Neuronal stem cell (in vitro differentiated cells): ENCODE measurements around the gene DNAJB11.

Experiments
- DNase-seq: peaks from one replicate; pipeline ENCODE4 v3.0.0-alpha.2; 2013; ENCODE audit warnings: low spot score
- H2AFZ ChIP-seq: one replicate; pipeline ENCODE4 v1.6.1; 2013; ENCODE audit warnings: mild to moderate bottlenecking, low read length, inconsistent platforms
- H2AK5ac ChIP-seq: 2 replicates; pipeline ENCODE4 v1.6.1; 2013; ENCODE audit warnings: low read depth, mild to moderate bottlenecking, inconsistent platforms, low read length, moderate library complexity, mixed read lengths
- H2BK120ac ChIP-seq: 2 replicates; pipeline ENCODE4 v1.6.1; 2013; ENCODE audit warnings: low read depth, mild to moderate bottlenecking, inconsistent platforms, low read length, moderate library complexity, mixed read lengths
- H2BK12ac ChIP-seq: one replicate; pipeline ENCODE4 v1.6.1; 2013; ENCODE audit warnings: low read length, inconsistent platforms
- H2BK15ac ChIP-seq: 2 replicates; pipeline ENCODE4 v1.6.1; 2013; ENCODE audit warnings: mild to moderate bottlenecking, low read length, inconsistent platforms, mixed read lengths
- H2BK5ac ChIP-seq: one replicate; pipeline ENCODE4 v1.6.1; 2013; ENCODE audit warnings: inconsistent platforms, mild to moderate bottlenecking, low read length, moderate library complexity
- H3K14ac ChIP-seq: one replicate; pipeline ENCODE4 v1.6.1; 2013; ENCODE audit warnings: low read length, inconsistent platforms
- H3K18ac ChIP-seq: 2 replicates; pipeline ENCODE4 v1.6.1; 2013; ENCODE audit warnings: low read length, inconsistent platforms
- H3K23ac ChIP-seq: 2 replicates; pipeline ENCODE4 v1.6.1; 2013; ENCODE audit warnings: low read depth, mild to moderate bottlenecking, mixed read lengths, low read length, inconsistent platforms; ENCODE audit not compliant: poor library complexity
- H3K27ac ChIP-seq: replicated peaks from 3 replicates; pipeline ENCODE4 v1.5.1; 2013; ENCODE audit warnings: low read length, inconsistent platforms
- H3K27me3 ChIP-seq, 3 experiments: 2 replicates each; pipeline ENCODE4 v1.6.1; 2013; ENCODE audit warnings: low read length in 3 of 3, mild to moderate bottlenecking in 2 of 3, inconsistent platforms in 1 of 3, low read depth in 1 of 3, mixed read lengths in 1 of 3, moderate library complexity in 1 of 3; ENCODE audit not compliant: control insufficient read depth in 3 of 3, insufficient read depth in 3 of 3
- H3K36me3 ChIP-seq, 2 donors: replicated peaks in 1 of 2; 2 replicates each; pipeline ENCODE4 v1.6.1; 2013; ENCODE audit warnings: low read length in 2 of 2; ENCODE audit not compliant: control insufficient read depth in 2 of 2, insufficient read depth in 2 of 2
- H3K4ac ChIP-seq: 2 replicates; pipeline ENCODE4 v1.6.1; 2013; ENCODE audit warnings: inconsistent platforms, mild to moderate bottlenecking, low read length, moderate library complexity
- H3K4me1 ChIP-seq, 2 donors: 1 replicate in 1 of 2; 2 replicates in 1 of 2; pipeline ENCODE4 v1.6.1; 2013; ENCODE audit warnings: low read length in 2 of 2, low read depth in 1 of 2; ENCODE audit not compliant: control insufficient read depth in 2 of 2, insufficient read depth in 1 of 2
- H3K4me2 ChIP-seq: one replicate; pipeline ENCODE4 v1.6.1; 2013; ENCODE audit warnings: mild to moderate bottlenecking, low read length, inconsistent platforms; ENCODE audit not compliant: insufficient read depth, poor library complexity, severe bottlenecking
- H3K4me3 ChIP-seq, 2 donors: 2 replicates each; pipeline ENCODE4 v1.5.1; 2013; ENCODE audit warnings: low read length in 2 of 2, mild to moderate bottlenecking in 2 of 2, inconsistent platforms in 1 of 2, moderate library complexity in 1 of 2
- H3K79me1 ChIP-seq: one replicate; pipeline ENCODE4 v1.6.1; 2013; ENCODE audit warnings: low read depth, mild to moderate bottlenecking, inconsistent platforms, low read length, moderate library complexity
- H3K9ac ChIP-seq: one replicate; pipeline ENCODE4 v1.6.1; 2013; ENCODE audit warnings: mild to moderate bottlenecking, low read depth, low read length, inconsistent platforms; ENCODE audit not compliant: poor library complexity
- H3K9me3 ChIP-seq, 2 donors: replicated peaks in 1 of 2; 2 replicates each; pipeline versions ENCODE3 to v1.6.1; 2013; ENCODE audit warnings: low read length in 2 of 2, mild to moderate bottlenecking in 2 of 2, inconsistent platforms in 1 of 2, low read depth in 1 of 2, mixed read lengths in 1 of 2, moderate library complexity in 1 of 2; ENCODE audit not compliant: control insufficient read depth in 2 of 2, insufficient read depth in 1 of 2
- H4K8ac ChIP-seq: one replicate; pipeline ENCODE4 v1.6.1; 2013; ENCODE audit warnings: low read depth, mild to moderate bottlenecking, inconsistent platforms, low read length, moderate library complexity
- H4K91ac ChIP-seq: one replicate; pipeline ENCODE4 v1.6.1; 2013; ENCODE audit warnings: low read length, low read depth, mild to moderate bottlenecking, inconsistent platforms; ENCODE audit not compliant: poor library complexity
- WGBS, 2 donors: extraction: QIAGEN DNeasy Blood & Tissue Kit; methylation state at CpG; one replicate each; pipeline ENCODE4 v1.1.7; 2013; ENCODE audit warnings: missing lambda C conversion rate in 2 of 2, mixed read lengths in 1 of 2; ENCODE audit not compliant: insufficient read length in 2 of 2, insufficient replicate concordance in 1 of 2; ENCODE audit errors: extremely low coverage in 2 of 2; 5-methylcytosine and 5-hydroxymethylcytosine counted together

The DNAJB11 gene

DNA sequence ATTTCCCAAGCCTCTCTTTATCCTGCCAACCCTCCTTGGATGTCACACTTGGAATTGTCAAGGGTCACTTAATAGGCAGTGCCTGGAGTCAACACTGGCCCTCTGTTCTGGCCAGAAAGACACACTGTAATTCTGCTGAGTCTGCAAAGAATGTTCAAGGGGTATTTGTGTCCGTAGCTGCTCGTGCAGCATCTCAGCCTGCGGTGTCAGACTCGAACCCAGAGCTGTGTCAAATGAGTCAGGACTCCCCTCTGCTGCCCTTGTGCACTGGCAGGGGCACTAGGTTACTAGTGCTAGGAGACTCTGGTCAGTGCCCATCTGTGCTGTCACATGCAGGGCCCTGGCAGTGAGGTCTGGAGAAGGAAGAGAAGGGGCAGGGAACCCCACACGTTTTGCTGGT lies 41.5 kb downstream of the DNAJB11 start:
- Histone ChIP-seq H2AFZ (no peak overlapping the region), H2BK120ac (no peak overlapping the region), H3K23ac (no peak overlapping the region), H3K27me3 (peaks cover 0 to 18% (median 0%) of the 10 kb centered on the region in 3 experiments), H2BK15ac (no peak overlapping the region), H3K27ac (no peak overlapping the region), H4K8ac (no peak overlapping the region), H3K79me1 (no peaks in the 10 kb centered on the region), H4K91ac (no peak overlapping the region), H2BK5ac (no peak overlapping the region), H3K4ac (no peak overlapping the region), H3K18ac (no peak overlapping the region), H3K4me1 (no peaks in the 10 kb centered on the region), H2BK12ac (no peak overlapping the region), H3K4me2 (no peak overlapping the region), H3K9ac (no peak overlapping the region), H2AK5ac (no peak overlapping the region), H3K4me3 (no peak overlapping the region), H3K14ac (no peak overlapping the region), H3K36me3 (no peaks in the 10 kb centered on the region), H3K9me3 (no peaks in the 10 kb centered on the region)
- no peak for DNase-seq
- no CpG with 5 or more reads among the region's 5 CpGs for WGBS, 2 donors

- no peak within 1 kb of the TSS for H3K4ac ChIP-seq
- H4K91ac ChIP-seq: no peak within 1 kb of the TSS
- no peak within 1 kb of the TSS for H3K27ac ChIP-seq
- H3K79me1 ChIP-seq: no peaks in the 10 kb centered on the region
- H3K14ac ChIP-seq: no peak within 1 kb of the TSS
- no peak within 1 kb of the TSS for H2AK5ac ChIP-seq
- no peak within 1 kb of the TSS for H3K9ac ChIP-seq
- no peak for DNase-seq
- H3K4me1 ChIP-seq: no peaks in the 10 kb centered on the region
- H3K18ac ChIP-seq: no peak within 1 kb of the TSS
- H3K9me3 ChIP-seq: no peaks in the 10 kb centered on the region
- H3K4me2 ChIP-seq: no peak within 1 kb of the TSS
- H2BK5ac ChIP-seq: no peak within 1 kb of the TSS
- WGBS, 2 donors: no CpG with 5 or more reads among the region's 7 CpGs
- H2BK15ac ChIP-seq: no peak within 1 kb of the TSS
- H2BK12ac ChIP-seq: no peak within 1 kb of the TSS
- no peak within 1 kb of the TSS for H3K4me3 ChIP-seq
- no peaks in the 10 kb centered on the region for H3K36me3 ChIP-seq
- H3K23ac ChIP-seq: no peak within 1 kb of the TSS
- no peak within 1 kb of the TSS for H2BK120ac ChIP-seq
- H3K27me3 ChIP-seq: peaks cover 0 to 28% (median 0%) of the 10 kb centered on the region in 3 experiments
- H2AFZ ChIP-seq: no peak within 1 kb of the TSS
- no peak within 1 kb of the TSS for H4K8ac ChIP-seq
Measured at GRCh38 chr3:186612721-186613636, 42.5 kb downstream of the DNAJB11 start, which contains the start of gene AHSG. Gene AHSG, plus strand, starts transcription at chr3:186613060. Its CDS starts 82 bp downstream, at chr3:186613142.

DNA sequence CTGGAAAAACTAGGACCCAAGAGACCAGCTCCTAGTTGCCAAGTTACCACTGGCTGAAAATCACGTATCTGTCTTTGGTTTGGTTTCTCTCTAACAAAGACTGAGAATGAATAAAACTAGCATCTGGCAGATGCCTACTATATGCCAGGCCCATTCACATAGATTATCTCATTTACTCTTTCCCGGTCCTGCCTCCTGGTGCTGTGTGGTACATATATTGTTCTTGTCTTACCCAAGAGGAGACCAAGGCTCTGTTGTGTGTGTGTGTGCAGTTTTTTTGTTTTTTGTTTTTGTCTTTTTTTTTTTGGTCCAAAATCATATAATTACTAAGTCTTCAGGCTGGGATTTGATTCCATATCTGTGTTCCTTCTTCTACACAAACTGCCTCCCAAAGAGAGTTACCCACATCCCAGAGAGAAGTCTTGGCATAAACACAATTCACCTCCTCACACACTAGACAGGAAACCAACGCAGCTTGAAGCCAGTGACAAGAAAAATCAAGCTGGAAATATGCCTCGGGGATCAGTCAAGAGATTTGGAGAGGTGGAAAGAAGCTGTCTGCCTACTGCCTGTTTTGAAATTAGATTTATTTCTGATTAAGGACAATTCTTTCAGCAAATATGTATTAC lies 43.2 kb downstream of the DNAJB11 start:
- Histone ChIP-seq H3K23ac (no peak overlapping the region), H3K4me3 (no peak overlapping the region), H3K4ac (no peak overlapping the region), H3K36me3 (no peaks in the 10 kb centered on the region), H3K4me1 (no peaks in the 10 kb centered on the region), H2BK5ac (no peak overlapping the region), H4K8ac (no peak overlapping the region), H4K91ac (no peak overlapping the region), H3K18ac (no peak overlapping the region), H2AK5ac (no peak overlapping the region), H2BK12ac (no peak overlapping the region), H3K27ac (no peak overlapping the region), H2BK120ac (no peak overlapping the region), H3K27me3 (peaks cover 0 to 35% (median 0%) of the 10 kb centered on the region in 3 experiments), H3K4me2 (no peak overlapping the region), H3K79me1 (no peaks in the 10 kb centered on the region), H3K14ac (no peak overlapping the region), H3K9ac (no peak overlapping the region), H2AFZ (no peak overlapping the region), H2BK15ac (no peak overlapping the region), H3K9me3 (no peaks in the 10 kb centered on the region)
- DNase-seq: no peak
- WGBS, 2 donors: no CpG with 5 or more reads among the region's 4 CpGs

- H3K9me3 ChIP-seq: no peaks in the 10 kb centered on the region
- WGBS, 2 donors: no CpG with 5 or more reads among the region's 6 CpGs
- H3K9ac ChIP-seq: no peak overlapping the region
- H3K4me2 ChIP-seq: no peak overlapping the region
- no peak overlapping the region for H3K18ac ChIP-seq
- no peak overlapping the region for H3K23ac ChIP-seq
- H4K8ac ChIP-seq: no peak overlapping the region
- no peaks in the 10 kb centered on the region for H3K4me1 ChIP-seq
- no peak overlapping the region for H4K91ac ChIP-seq
- H3K27ac ChIP-seq: no peak overlapping the region
- H3K79me1 ChIP-seq: no peaks in the 10 kb centered on the region
- no peak overlapping the region for H3K14ac ChIP-seq
- DNase-seq: no peak
- no peak overlapping the region for H2AK5ac ChIP-seq
- peaks cover 0 to 36% (median 0%) of the 10 kb centered on the region in 3 experiments for H3K27me3 ChIP-seq
- H3K4ac ChIP-seq: no peak overlapping the region
- peak overlapping the region; percentile 69 for H2AFZ ChIP-seq
- no peak overlapping the region for H2BK12ac ChIP-seq
- no peaks in the 10 kb centered on the region for H3K36me3 ChIP-seq
- no peak overlapping the region for H2BK120ac ChIP-seq
- no peak overlapping the region for H2BK5ac ChIP-seq
- H3K4me3 ChIP-seq: no peak overlapping the region
- no peak overlapping the region for H2BK15ac ChIP-seq
Measured at GRCh38 chr3:186614266-186614596, 43.7 kb downstream of the DNAJB11 start.
